Stimulated activated CD4-positive, alpha-beta T cell treated with anti-CD3 and anti-CD28 coated beads, Interleukin-4, amount 100 ng/mL, for 48 hours (primary cell): ENCODE results near the gene TNFRSF21.
"Not testable (repeated sequence)": the region's sequence is repeated elsewhere in the genome, so short reads cannot be mapped to it uniquely, and the experiment has no call there.

ENCODE experiments used
- DNase-seq, 2 donors: peaks; one replicate each; pipeline ENCODE4 v3.0.0-alpha.2; 2020; ENCODE audit warnings: low read depth in 2 of 2

The TNFRSF21 gene

GRCh38 chr6:47321577-47321976 is 11.9 kb upstream of the TNFRSF21 start:
- no peak for DNase-seq

GRCh38 chr6:47319867-47320266 is 10.2 kb upstream of the TNFRSF21 start:
- no peak for DNase-seq

GRCh38 chr6:47319382-47319781 is 9.7 kb upstream of the TNFRSF21 start:
- DNase-seq, result no peak

- DNase-seq, result no peak
Observed at GRCh38 chr6:47318236-47318989, 8.7 kb upstream of the TNFRSF21 start.

- not testable (repeated sequence) for DNase-seq
Observed at GRCh38 chr6:47315181-47315580, 5.5 kb upstream of the TNFRSF21 start.

GRCh38 chr6:47310131-47310480 is 401 bp upstream of the TNFRSF21 start:
- no peak for DNase-seq

GRCh38 chr6:47308552-47309290 is 984 bp downstream of the TNFRSF21 start:
- no peak for DNase-seq

- no peak for DNase-seq
Observed at GRCh38 chr6:47308198-47308517, 1.5 kb downstream of the TNFRSF21 start.

- no peak for DNase-seq
Observed at GRCh38 chr6:47307362-47308197, 2.1 kb downstream of the TNFRSF21 start.

GRCh38 chr6:47306887-47307286 is 2.8 kb downstream of the TNFRSF21 start:
- no peak for DNase-seq

- DNase-seq, result no peak
Observed at GRCh38 chr6:47303861-47304260, 5.8 kb downstream of the TNFRSF21 start.

- no peak for DNase-seq
Observed at GRCh38 chr6:47303342-47303741, 6.4 kb downstream of the TNFRSF21 start.

- no peak for DNase-seq
Observed at GRCh38 chr6:47302043-47302442, 7.7 kb downstream of the TNFRSF21 start.

GRCh38 chr6:47301441-47301840 is 8.3 kb downstream of the TNFRSF21 start:
- DNase-seq, result no peak

GRCh38 chr6:47300417-47300816 is 9.3 kb downstream of the TNFRSF21 start:
- DNase-seq, result no peak

- no peak for DNase-seq
Observed at GRCh38 chr6:47299965-47300364, 9.7 kb downstream of the TNFRSF21 start.

GRCh38 chr6:47298475-47298874 is 11.2 kb downstream of the TNFRSF21 start:
- DNase-seq, result no peak

- DNase-seq, result no peak
Observed at GRCh38 chr6:47294990-47295389, 14.7 kb downstream of the TNFRSF21 start.

- no peak for DNase-seq
Observed at GRCh38 chr6:47292944-47293343, 16.8 kb downstream of the TNFRSF21 start.

- no peak for DNase-seq
Observed at GRCh38 chr6:47292027-47292426, 17.7 kb downstream of the TNFRSF21 start.

- DNase-seq, result no peak
Observed at GRCh38 chr6:47290124-47290834, 19.4 kb downstream of the TNFRSF21 start.
